Measurements from ENCODE around the gene ADORA2B.

GRCh38 chr17:15942207-15942833 lies 2.6 kb upstream of the ADORA2B start:
- TF ChIP-seq CTCF (conservative IDR thresholded peaks at IDR 0.05; ENCODE audit: low read length) = no peak
- TF ChIP-seq EZH2phosphoT487 (IDR thresholded peaks at IDR 0.05; ENCODE audit: borderline replicate concordance) = no peak

Data from Loucy (cell line).